HG03565 (cell line): ENCODE measurements around the gene TXK.

ENCODE experiments used
- ATAC-seq: cut with Tn5 transposase; IDR thresholded peaks from one replicate; pipeline ENCODE4 v1.9.1; 2021; ENCODE audit warnings: mild to moderate bottlenecking, moderate library complexity; ENCODE audit not compliant: unreplicated experiment

The TXK gene

DNA sequence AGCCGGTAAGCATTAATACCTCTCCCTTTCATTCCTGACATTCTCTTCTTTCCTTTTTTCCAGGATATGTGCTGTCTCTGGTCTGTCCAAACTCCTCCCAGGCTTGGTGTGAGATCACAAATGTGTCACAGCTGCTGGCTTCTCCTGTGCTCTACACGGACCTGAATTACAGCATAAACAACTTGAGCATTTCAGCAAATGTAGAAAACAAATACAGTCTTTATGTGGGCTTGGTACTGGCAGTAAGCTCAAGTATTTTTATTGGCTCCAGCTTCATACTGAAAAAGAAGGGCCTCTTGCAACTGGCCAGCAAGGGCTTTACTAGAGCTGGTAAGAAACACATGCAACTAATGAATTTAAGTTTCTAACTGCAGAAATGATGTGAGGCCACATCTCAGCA lies 109.0 kb downstream of the TXK start:
- ATAC-seq = no peak

DNA sequence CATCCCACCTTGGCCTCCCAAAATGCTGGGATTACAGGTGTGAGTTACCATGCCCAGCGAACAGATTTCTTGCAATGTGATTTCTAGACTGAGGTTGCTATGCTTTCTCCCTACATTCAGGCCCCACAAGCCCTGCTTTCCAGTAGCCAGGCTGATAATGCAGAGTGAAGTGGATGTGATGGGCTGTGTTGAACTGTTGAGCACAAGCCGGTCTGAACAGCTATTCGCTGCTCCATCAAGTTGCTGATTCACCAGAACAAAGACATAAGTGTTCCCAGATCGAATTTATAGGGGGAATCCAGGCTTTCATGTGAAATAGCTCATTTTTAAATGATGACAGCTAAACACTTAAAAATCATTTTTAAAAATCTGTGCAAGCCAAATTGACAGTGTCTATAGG lies 109.5 kb downstream of the TXK start:
- no peak for ATAC-seq

DNA sequence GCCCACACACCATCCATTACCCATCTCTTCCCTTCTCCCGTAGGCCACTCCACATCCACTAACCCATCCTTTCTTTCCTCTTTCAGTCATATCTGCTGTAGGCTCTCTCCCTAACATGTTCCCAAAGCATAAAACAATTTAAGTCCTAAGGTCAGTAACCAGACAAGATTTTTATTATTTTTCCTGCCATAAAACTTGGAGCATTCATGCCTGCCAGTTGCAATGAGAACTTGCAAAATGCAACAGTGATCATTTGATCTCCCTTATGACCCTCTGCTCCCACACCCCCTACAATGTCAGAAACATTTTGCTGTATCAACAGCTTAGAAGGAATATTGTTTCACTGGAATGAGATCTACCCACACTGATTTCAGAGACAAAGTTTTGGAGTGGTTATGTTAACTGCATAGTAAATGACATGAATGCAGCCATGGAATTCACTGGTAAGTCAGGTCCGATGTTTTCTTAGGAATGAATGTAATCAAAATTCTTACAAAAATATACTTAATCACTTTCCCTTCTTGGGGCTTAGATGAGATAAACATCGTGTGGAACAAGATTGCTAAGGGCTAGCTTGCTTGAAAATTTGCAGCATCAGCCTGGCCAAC lies 111.8 kb downstream of the TXK start:
- ATAC-seq = no peak

DNA sequence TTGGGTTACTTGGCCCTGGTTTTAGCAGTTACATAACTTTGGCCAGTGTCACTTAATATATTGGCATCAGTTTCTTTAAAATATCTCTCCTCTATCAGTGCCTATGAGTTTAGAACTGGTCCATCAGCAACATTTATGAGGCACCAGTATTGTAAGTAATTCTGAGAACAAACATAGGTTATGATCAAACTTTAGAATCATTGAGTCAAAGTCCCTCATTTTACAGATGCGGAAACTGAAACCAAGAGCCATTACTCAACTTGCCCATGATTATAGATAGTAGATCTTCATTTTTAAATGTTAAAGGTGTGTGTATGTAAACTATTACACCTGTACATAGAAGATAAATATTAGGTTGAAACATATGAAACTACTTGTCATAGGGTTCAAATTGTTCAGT lies 113.0 kb downstream of the TXK start:
- no peak for ATAC-seq

DNA sequence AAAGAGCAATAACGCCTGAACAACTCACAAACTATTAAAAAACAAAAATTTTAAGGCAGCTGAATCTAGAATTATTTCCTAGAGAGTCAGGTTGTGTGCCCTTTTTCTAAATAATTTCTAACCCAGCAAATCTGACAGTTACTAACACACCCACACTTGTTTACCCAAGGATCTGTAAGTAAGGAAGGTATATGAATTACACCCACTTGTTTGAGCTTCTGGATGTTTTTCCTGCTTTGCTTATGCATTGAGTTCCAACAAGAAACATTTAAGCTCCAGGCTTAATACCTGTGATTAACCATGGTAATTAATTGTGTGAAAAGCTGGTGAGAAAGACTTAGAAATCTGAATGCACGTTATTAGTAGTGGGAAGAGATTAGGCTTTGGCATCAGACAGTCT lies 115.9 kb downstream of the TXK start:
- ATAC-seq = no peak

DNA sequence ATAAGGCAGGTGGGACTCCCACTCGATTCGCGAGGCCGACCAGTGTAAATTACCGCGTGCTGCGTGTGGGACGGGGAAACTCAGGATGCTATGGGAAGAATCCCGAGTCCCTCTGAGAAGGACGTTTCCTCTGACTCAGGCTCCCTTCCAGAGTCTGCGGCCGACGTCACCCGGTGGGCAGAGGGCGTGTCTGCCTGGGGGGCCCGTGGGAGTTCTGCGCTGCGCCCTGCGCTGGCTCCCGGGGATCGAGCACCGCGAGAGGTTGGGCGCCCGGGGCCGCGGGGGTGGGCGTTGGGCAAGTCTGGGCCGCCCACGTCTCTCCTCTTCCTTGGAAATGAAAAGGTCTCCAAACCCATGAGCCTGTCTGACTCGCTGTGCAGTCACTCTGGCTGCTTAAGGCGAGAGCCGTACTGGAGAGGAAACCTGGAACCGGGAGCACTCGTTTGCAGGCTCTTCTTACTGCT lies 116.9 kb downstream of the TXK start:
- no peak for ATAC-seq
